A673 (cell line): ENCODE results near the gene RABGGTA. TPM values are rescaled to one million over a fixed set of nuclear protein-coding genes. Genes with fewer than 3 reads are reported as not detected.

Experiments
- total RNA-seq: library from RNA; stranded (reverse); gene quantifications from 2 replicates; pipeline ENCODE4 v1.2.3, GENCODE V29; 2021

The RABGGTA gene
- total RNA-seq, 1 experiment from 2014 or later = 22.2 TPM

Other genes starting within 250 kb of the RABGGTA start
- gene CARMIL3, start 219.6 kb downstream of the RABGGTA start, total RNA-seq = 0.49 and 1.2 TPM in 2 replicates
- not detected in 2 replicates for gene CPNE6, start 200.0 kb downstream of the RABGGTA start, total RNA-seq
- gene PCK2, start 177.3 kb downstream of the RABGGTA start, total RNA-seq = 16.8 and 46.3 TPM in 2 replicates
- gene DCAF11, start 156.8 kb downstream of the RABGGTA start, total RNA-seq = 45.5 and 49.1 TPM in 2 replicates
- 1.6 and 1.9 TPM in 2 replicates for gene NRL, start 156.6 kb downstream of the RABGGTA start, total RNA-seq
- 0.48 TPM in 1 of 2 replicates, not detected in the other for gene FITM1, start 140.9 kb downstream of the RABGGTA start, total RNA-seq
- 160 and 173 TPM in 2 replicates for gene PSME1, start 135.4 kb downstream of the RABGGTA start, total RNA-seq
- 36.8 and 50.4 TPM in 2 replicates for gene EMC9, start 130.0 kb downstream of the RABGGTA start, total RNA-seq
- 171 and 172 TPM in 2 replicates for gene PSME2, start 125.0 kb downstream of the RABGGTA start, total RNA-seq
- gene RNF31, start 124.1 kb downstream of the RABGGTA start, total RNA-seq = 59.9 and 62.1 TPM in 2 replicates
- 25.1 and 27.3 TPM in 2 replicates for gene IRF9, start 110.3 kb downstream of the RABGGTA start, total RNA-seq
- gene REC8, start 99.5 kb downstream of the RABGGTA start, total RNA-seq = 5.4 and 8.4 TPM in 2 replicates
- gene IPO4, start 82.8 kb downstream of the RABGGTA start, total RNA-seq = 150 and 157 TPM in 2 replicates
- gene TM9SF1, start 76.2 kb downstream of the RABGGTA start, total RNA-seq = 46.9 and 55.5 TPM in 2 replicates
- 0.70 and 0.75 TPM in 2 replicates for gene TSSK4, start 65.9 kb downstream of the RABGGTA start, total RNA-seq
- gene CHMP4A, start 58.1 kb downstream of the RABGGTA start, total RNA-seq = 51.9 and 56.7 TPM in 2 replicates
- gene MDP1, start 55.5 kb downstream of the RABGGTA start, total RNA-seq = 21.3 and 22.4 TPM in 2 replicates
- 257 and 266 TPM in 2 replicates for gene NEDD8, start 39.2 kb downstream of the RABGGTA start, total RNA-seq
- gene GMPR2, start 38.7 kb downstream of the RABGGTA start, total RNA-seq = 82.7 and 85.8 TPM in 2 replicates
- gene TINF2, start 29.0 kb downstream of the RABGGTA start, total RNA-seq = 46.1 and 47.0 TPM in 2 replicates
- 1.5 and 3.5 TPM in 2 replicates for gene TGM1, start 8.4 kb downstream of the RABGGTA start, total RNA-seq
- 13.3 and 14.5 TPM in 2 replicates for gene DHRS1, start 28.2 kb upstream of the RABGGTA start, total RNA-seq
- gene NOP9, start 28.3 kb upstream of the RABGGTA start, total RNA-seq = 34.0 and 37.1 TPM in 2 replicates
- gene CIDEB, start 36.4 kb upstream of the RABGGTA start, total RNA-seq = 0.42 TPM in 1 of 2 replicates, not detected in the other
- 7.6 and 9.0 TPM in 2 replicates for gene LTB4R2, start 38.5 kb upstream of the RABGGTA start, total RNA-seq
- 6.6 and 8.9 TPM in 2 replicates for gene LTB4R, start 39.9 kb upstream of the RABGGTA start, total RNA-seq
- gene ADCY4, start 63.5 kb upstream of the RABGGTA start, total RNA-seq = 0.84 and 1.5 TPM in 2 replicates
- gene RIPK3, start 68.4 kb upstream of the RABGGTA start, total RNA-seq = not detected in 2 replicates
- gene NFATC4, start 96.6 kb upstream of the RABGGTA start, total RNA-seq = 38.1 and 69.0 TPM in 2 replicates
- 8.6 and 17.3 TPM in 2 replicates for gene NYNRIN, start 127.4 kb upstream of the RABGGTA start, total RNA-seq
- gene CBLN3, start 158.1 kb upstream of the RABGGTA start, total RNA-seq = 0.80 and 1.4 TPM in 2 replicates
- 32.7 and 40.3 TPM in 2 replicates for gene KHNYN, start 158.4 kb upstream of the RABGGTA start, total RNA-seq
- gene SDR39U1, start 171.2 kb upstream of the RABGGTA start, total RNA-seq = 49.1 and 52.1 TPM in 2 replicates
- gene CMA1, start 236.7 kb upstream of the RABGGTA start, total RNA-seq = not detected in 2 replicates